Eye (tissue), 1 donor: ENCODE results near the gene AOPEP.
A peak's percentile ranks its signal among the peaks of the same experiment; 100 is the strongest.
"Not testable (repeated sequence)": the region's sequence is repeated elsewhere in the genome, so short reads cannot be mapped to it uniquely, and the experiment has no call there.

Experiments
- DNase-seq: peaks from one replicate; pipeline ENCODE4 v3.0.0-alpha.2; 2015

The AOPEP gene

GRCh38 chr9:94941211-94941875 lies 214.8 kb downstream of the AOPEP start:
- no peak for DNase-seq

- no peak for DNase-seq
These were observed 218.1 kb downstream of the AOPEP start for GRCh38 chr9:94944626-94945025.

- no peak for DNase-seq
These were observed 219.0 kb downstream of the AOPEP start for GRCh38 chr9:94945197-94946144.

GRCh38 chr9:94946256-94946655 lies 219.8 kb downstream of the AOPEP start:
- DNase-seq, result no peak

- no peak for DNase-seq
These were observed 222.2 kb downstream of the AOPEP start for GRCh38 chr9:94948567-94949235.

GRCh38 chr9:94949370-94949769 lies 222.9 kb downstream of the AOPEP start:
- no peak for DNase-seq

GRCh38 chr9:94950040-94950578 lies 223.6 kb downstream of the AOPEP start:
- DNase-seq, result no peak

GRCh38 chr9:94950579-94951323 lies 224.3 kb downstream of the AOPEP start:
- no peak for DNase-seq

GRCh38 chr9:94951324-94952135 lies 225.0 kb downstream of the AOPEP start:
- DNase-seq, result no peak

GRCh38 chr9:94952565-94953373 lies 226.3 kb downstream of the AOPEP start:
- no peak for DNase-seq

- DNase-seq, result no peak
These were observed 230.2 kb downstream of the AOPEP start for GRCh38 chr9:94956731-94957130.

GRCh38 chr9:94960964-94961363 lies 234.5 kb downstream of the AOPEP start:
- no peak for DNase-seq

GRCh38 chr9:94961870-94962269 lies 235.4 kb downstream of the AOPEP start:
- no peak for DNase-seq

GRCh38 chr9:94965631-94966030 lies 239.1 kb downstream of the AOPEP start:
- not testable (repeated sequence) for DNase-seq

- DNase-seq, result not testable (repeated sequence)
These were observed 239.5 kb downstream of the AOPEP start for GRCh38 chr9:94966046-94966445.

- DNase-seq, result no peak
These were observed 241.0 kb downstream of the AOPEP start for GRCh38 chr9:94967482-94967881.

GRCh38 chr9:94971378-94972131 lies 245.1 kb downstream of the AOPEP start:
- DNase-seq, result peak; percentile 50

GRCh38 chr9:94973451-94973941 lies 247.0 kb downstream of the AOPEP start:
- DNase-seq, result peak; percentile 75

- peak; percentile 22 for DNase-seq
These were observed 247.8 kb downstream of the AOPEP start for GRCh38 chr9:94974154-94974879.
